Activated CD4-positive, alpha-beta T cell treated with anti-CD3 and anti-CD28 coated beads, Interleukin-2, amount 50 U/mL, for 48 hours (primary cell): ENCODE measurements around the gene IDUA.
A peak's percentile ranks its signal among the peaks of the same experiment; 100 is the strongest.

Experiments used
- DNase-seq, 2 experiments: peaks; one replicate each; pipeline ENCODE4 v3.0.0-alpha.2; 2020

The IDUA gene

DNA sequence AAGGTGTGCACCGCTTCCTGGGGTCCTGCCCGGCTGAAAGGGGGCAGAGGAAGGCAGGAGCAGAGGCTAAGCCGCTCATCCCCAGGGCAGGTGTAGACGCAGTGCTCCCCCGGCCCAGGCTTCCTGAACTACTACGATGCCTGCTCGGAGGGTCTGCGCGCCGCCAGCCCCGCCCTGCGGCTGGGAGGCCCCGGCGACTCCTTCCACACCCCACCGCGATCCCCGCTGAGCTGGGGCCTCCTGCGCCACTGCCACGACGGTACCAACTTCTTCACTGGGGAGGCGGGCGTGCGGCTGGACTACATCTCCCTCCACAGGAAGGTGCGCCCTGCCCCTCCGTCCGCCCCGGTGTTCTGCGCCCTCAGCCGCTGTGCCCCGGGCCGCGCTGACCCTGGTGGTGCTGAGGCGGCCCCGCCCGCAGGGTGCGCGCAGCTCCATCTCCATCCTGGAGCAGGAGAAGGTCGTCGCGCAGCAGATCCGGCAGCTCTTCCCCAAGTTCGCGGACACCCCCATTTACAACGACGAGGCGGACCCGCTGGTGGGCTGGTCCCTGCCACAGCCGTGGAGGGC lies 14.8 kb downstream of the IDUA start:
- DNase-seq = no peak

DNA sequence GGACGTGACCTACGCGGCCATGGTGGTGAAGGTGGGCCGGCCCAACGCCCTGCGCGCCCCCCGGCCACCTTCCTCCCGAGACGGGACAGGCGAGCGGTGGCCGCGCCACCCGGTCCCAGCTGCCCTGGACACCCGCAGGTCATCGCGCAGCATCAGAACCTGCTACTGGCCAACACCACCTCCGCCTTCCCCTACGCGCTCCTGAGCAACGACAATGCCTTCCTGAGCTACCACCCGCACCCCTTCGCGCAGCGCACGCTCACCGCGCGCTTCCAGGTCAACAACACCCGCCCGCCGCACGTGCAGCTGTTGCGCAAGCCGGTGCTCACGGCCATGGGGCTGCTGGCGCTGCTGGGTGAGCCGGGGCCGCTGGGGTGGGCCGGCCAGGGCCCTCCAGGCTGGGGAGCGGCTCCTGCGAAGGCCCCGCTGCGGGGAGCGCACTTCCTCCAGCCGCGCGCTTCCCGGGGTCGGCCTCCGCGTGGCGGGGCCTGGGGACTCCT lies 15.3 kb downstream of the IDUA start:
- no peak for DNase-seq

DNA sequence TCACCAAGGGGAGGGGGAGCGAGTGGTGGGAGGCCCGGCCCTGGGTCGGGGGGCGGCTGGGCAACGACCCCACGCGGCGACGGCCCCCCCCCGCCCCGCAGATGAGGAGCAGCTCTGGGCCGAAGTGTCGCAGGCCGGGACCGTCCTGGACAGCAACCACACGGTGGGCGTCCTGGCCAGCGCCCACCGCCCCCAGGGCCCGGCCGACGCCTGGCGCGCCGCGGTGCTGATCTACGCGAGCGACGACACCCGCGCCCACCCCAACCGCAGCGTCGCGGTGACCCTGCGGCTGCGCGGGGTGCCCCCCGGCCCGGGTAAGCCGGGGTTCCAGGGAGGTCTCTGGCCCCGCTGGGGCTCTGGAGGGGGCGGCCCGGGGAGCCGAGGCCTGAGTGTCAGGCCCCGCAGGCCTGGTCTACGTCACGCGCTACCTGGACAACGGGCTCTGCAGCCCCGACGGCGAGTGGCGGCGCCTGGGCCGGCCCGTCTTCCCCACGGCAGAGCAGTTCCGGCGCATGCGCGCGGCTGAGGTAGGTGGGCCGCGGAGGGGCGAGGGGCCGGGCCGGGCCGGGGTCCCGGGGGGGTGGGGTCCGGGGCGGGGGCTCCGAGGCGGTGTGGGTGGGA lies 15.9 kb downstream of the IDUA start:
- no peak for DNase-seq

DNA sequence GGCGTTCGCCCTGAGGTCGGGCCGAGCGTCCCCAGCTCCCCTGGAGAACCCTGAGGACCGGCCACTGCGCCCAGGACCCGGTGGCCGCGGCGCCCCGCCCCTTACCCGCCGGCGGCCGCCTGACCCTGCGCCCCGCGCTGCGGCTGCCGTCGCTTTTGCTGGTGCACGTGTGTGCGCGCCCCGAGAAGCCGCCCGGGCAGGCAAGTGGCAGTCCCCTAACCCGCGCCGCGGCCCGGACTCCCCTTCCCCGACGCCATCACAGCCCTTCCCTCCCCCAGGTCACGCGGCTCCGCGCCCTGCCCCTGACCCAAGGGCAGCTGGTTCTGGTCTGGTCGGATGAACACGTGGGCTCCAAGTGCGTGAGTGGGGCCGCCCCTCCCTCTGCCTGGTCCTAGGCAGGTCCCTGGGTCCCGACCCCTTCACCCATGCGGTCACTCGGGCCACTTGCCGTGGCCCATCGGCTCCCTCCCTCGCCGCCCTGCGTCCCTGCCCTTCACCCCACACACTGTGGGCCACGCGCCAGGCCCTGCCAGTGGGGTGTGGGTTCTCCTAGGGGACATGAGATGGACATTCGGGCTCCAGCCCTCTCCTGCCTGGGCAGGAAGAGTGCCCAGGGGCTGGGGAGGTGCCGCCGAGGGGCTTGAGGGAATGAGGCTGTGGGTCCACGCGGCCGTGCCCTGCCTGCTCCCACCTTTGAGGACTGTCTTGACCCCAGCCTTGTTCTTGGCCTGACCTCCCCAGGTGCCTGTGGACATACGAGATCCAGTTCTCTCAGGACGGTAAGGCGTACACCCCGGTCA lies 16.6 kb downstream of the IDUA start:
- DNase-seq = no peak

DNA sequence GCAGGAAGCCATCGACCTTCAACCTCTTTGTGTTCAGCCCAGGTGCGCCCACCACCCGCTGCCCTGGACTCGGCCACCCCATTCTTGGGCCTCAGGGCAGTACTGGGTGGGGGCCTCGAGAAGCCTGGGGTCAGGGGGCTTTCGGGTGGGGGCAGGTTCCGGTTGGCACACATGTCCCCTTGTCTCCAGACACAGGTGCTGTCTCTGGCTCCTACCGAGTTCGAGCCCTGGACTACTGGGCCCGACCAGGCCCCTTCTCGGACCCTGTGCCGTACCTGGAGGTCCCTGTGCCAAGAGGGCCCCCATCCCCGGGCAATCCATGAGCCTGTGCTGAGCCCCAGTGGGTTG lies 17.2 kb downstream of the IDUA start:
- DNase-seq = no peak

DNA sequence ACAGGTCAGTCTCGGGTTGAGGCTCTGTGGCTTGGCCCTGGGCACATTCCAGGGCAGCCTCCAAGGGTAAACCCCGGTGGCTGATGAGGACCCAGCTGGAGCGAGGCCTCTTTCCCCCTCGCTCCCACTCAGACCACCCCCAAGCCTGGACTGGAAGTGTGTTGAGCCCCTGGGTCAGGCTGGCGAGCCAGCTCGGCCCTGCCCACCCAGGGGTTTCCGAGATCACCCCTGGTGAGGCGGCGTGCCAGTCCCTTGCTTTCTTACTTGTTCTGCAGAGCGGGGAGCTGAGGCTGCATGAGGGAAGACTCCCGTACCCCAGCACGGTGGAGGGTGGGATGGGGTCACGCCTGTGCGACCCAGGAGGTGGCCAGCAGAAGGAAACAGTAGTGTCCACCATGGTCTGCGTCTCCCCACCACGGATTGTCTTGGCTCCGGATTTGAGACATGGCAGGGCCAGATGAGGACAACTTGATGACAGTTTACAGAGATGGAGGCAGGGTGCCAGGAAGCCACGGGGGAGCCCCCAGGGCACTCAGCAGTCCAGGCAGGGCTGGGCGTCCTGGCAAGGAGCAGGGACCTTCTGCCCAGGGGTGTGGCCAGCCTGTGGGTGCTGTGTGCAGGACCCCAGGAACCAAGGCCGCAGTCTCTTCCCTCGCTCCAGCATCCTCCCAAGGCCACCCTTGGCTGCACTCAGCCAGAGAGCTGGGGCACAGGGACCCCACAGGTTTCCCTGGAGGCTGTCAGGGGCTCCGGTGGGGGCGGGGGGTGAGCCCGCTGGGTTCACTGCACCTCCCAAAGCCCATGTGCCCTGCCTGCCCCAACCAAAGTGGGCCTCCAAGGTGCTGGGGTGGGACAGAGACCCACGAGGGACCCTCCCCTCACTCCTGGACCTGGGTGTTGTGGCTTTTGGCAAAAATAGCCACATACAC lies 18.0 kb downstream of the IDUA start:
- no peak for DNase-seq

DNA sequence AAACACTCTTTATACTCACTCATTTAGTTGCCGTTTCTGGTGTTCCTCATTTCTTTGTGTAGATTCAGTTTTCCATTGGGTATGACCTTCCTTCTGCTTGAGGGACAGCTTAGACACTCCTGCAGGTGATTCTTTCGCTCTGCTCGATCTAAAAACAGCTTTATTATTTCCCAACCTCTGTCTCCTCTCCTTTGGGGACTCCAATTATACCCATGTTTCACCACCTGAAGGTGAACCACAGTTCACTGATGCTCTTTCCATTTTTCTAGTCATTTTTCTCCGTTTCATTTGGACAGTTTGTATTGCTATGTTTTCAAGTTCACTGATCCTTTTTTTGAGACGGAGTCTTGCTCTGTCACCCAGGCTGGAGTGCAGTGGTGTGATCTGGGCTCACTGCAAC lies 20.0 kb downstream of the IDUA start:
- no peak for DNase-seq

DNA sequence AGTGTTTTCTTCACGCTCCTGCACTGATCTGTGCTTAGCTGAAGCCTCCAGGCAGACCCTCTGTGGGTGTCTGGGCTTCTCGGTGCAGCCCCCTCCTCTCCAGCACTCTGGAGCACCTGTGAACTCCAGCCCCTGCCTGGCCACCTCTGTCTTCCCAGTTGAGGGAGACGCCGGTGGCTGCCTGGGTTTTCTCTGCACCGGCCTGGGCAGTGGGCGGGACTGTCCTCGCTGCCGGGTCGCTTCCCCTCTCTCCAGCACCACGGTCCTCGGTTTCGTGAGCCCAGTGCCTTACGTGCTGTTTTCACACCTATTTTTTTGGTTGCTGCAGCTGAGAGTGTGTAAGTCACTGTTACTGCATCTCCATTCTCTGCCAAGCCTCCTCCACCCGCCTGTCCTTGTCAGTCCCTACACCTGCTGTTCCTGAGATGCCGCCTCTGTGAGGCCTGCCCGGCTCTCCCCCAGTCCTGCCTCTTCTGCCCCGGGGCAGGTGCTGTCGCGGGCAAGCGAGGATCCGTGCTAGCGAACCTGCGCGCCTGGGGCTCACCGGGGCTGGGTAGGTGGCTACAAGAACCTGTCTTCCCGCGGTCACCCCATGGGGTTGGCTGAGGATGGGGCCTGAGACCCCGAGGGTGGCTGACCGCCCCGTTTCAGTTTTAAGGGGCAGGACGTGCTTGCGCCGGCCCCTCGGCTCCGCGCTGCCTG lies 22.1 kb downstream of the IDUA start:
- DNase-seq = peak; percentile 20 to 39

DNA sequence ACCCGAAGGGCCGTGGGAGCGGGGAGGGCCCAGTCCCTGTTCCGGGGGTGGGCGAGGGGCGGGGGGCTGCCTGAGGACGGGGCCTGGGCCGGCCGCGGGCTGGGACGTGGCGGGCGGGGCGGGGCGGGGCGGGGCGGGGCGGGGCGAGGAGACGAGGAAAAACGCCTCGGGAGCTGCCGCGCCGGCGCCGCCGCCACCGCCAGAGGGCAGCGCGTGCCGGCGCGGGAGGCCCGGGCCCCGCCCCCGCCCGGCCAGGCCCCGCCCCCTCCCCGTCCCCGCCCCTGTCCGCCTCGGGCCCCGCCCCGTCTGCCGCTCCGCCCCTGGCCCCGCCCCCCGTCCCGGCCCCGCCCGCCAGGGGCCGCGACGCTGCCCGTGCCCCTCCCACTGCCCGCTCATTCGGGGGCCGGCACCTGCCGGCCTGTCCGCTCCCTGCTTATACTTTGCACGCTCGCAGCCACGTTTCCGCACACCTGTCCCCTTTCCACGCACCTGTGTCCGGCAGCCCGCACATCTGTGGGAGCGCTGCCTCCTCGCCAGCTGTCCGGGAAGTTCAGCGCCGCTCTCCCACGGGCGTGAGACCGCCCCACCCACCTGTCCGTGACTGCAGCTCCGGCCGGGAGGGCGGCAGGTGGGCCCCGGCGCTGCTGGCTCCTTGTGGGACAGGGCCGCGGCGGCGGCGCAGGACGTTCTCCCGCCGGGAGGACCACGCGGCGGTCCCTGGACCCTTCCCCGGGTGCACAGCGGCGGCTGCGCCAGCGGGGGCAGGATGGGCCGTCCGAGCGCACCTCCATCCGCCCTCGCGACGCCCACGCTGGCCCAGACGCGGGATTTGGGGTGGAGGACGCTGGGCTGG lies 22.9 kb downstream of the IDUA start:
- DNase-seq = peak; percentile 63 to 65

DNA sequence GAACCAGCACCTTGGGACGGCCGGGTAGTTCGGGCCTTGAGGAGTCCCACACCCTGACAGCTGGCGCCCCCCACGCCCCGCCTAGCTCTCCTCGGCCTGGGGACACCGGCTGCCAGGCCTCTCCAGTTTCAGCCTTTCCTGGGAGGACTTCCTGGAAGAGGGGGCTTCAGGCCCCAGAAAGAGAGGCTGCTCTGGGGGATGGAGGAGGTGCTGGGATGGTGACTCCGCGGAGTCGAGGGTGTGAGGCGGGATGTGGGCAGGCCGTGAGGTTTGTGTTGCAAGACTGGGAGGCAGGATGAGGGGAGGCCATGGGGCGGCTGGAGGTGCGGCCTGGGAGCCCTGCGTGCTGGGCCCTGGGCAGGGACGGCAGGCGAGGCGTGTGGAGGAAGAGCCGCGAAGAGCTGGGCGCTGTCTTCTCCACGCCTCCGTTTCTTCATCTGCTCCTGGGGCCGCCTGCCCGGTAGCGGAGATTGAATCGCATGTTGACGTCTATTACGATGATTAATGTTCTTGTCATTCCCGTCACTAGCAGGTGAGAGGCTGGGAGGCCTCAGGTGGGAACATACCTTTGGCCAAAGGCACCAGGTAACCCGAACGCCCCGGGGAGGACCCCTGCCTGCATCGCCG lies 23.7 kb downstream of the IDUA start:
- DNase-seq = peak; percentile 75 to 80

DNA sequence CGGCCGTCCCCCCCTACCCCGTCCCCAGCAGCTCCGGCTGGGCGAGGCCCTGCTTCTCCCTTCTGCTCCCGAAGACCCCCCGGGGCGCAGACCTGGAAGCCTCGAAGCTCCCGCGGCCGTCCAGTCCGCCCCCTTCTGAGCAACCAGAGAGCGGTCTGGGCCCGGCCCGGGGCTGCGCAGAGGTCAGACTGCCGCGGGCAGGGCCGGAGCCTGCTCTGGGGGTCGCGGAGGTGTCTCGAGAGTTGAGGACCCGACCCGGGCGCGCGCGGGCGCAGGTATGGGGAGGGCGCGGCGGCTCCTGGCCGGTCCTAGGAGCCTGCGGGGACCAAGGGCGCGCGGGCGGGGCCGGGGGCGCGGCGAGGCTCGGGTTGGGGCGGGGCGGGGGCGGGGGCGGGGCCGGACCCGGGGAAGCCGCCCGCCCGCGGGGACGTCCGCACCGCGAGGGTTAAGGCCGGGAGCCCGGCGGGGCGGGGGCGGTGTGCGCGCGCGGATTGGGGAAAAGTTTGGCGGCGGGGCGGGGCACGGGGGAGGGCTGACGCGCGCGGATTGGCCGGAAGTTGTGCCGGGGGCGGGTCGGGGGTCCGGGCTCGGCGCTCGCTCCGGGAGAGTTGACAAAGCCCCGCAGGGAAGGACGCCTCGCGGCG lies 24.3 kb downstream of the IDUA start, which contains the start of gene FGFRL1:
FGFRL1 (plus strand) TSS at position 605 of the 644 bp plus-strand sequence. CDS start 860 bp downstream, outside the sequence.
- DNase-seq = peak; percentile 95

DNA sequence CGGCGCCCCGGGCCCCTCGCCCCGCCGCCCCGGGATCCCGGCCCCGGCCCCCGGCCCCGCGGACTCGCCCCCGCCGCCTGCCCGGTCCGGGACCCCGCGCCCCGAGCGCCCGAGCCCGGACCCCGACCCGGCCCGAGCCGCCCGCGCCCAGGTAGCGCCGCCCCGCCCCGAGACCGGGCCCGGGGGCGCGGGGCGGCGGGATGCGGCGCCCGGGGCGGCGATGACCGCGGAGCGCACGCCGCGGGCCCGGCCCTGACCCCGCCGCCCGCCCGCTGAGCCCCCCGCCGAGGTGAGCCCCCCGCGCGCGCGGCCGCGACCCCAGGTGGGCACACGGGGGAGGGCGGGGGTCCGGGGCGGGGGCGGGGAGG lies 24.8 kb downstream of the IDUA start:
- DNase-seq = no peak

DNA sequence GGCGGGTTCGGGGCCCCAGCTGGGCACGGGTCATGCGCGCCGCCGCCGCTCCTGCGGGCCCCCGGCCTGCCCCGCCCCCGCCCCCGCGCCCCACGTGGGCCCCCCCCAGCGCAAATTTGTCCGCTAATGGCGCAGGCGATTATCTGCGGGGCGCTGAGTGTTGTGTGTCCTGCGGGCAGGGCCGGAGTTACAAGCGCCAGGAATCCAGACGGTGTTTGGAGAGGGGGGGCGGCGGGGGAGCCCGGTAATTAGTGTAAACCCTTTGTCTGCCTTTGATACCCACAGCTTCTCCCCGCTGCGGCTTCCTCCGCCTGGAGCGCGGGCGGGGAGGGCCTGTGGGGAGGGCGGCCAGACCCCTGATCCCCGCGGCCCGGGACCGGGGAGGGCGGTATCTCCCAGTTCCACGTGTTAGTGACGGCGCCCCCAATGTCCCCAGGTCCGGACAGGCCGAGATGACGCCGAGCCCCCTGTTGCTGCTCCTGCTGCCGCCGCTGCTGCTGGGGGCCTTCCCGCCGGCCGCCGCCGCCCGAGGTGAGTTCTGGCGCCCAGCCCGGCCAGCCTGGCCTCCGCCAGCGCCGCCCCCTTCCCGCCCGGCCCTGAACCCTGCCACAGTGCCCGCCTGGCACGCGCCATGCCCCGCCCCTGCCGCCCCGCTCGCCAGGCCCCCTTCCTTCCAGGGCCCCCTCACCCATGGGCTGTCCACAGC lies 25.3 kb downstream of the IDUA start:
- peak; percentile 30 to 35 for DNase-seq

DNA sequence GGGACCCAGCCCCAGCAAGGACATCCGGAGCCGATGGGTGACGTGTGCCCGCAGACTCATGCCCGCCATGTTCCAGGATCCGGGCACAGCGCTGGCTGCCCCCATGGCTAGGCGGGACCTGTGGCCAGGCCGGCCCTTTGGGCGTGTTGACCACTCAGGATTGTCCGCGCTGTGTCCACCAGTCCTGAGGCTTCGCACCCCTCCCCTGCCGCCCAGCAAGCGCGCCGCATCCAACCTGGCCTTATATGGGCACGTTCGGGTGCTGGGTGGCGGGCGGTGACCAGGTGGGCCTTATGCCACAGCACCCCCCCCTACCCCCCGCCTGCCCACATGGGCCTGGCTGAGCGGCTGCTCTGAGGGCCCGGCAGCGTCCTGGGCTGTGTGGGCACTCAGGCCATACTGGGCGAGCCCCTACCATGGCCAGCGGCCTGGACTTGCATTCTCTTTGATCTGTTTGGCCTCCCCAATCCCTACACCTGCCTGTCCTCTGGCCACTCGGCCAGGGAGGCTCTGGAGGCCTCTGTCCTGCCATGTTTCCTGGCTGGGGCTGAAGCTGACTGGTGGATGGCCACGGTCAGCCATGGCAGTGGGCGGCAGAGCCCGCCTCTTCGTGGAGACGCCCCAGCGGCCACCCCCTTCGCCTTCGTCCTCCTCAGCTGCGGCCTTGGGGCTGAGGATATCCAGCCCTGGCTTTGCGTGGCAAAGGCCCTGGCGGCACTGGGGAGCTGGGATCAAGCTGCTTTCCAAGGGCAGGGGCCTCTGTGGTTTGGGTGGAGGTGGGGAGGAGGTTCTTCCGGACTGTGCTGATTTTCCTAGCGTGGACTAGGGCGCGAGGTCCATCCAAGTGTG lies 26.6 kb downstream of the IDUA start:
- DNase-seq = no peak

DNA sequence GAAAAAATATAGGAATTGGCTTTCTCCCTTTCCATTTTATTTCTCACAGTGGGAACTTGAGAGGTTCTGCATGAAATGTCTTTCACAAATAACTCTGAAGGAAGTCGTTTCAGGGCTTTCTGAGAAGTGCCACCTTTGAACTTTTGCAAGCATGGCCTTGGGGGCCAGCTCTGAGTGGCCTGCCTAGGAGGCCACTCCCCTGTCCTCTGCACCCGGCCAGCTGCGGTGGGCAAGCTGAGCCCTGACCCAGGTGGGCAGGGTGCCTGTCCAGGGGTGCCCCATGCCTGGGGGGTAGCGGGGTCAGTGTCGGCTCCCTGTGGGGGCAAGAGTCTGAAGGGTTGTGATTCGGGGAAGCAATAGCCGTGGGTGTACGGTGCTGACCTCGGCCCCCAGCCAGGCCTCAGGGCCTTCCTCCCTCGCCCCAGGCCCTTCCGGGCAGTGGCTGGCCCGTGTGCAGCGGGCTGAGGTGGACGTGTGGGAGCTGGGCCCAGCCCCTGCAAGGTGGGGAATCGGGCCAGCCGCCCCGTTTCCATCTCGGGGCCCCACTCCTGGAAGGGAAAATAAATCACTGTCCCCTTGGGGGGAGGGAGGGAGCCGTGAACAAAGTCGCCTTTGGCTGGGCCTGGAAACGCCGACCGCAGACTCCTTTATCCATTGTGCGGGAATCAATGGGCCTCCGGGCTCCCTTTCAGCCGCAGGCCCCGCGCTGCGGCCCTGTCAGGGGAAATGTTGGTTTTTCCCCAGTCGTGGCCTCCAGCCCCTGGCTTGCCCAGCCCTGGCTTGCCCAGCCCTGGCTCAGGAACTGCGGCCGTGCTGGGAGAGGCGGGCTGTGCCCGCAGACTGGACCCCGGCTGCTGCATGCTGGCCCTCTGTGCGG lies 27.7 kb downstream of the IDUA start:
- DNase-seq = no peak

DNA sequence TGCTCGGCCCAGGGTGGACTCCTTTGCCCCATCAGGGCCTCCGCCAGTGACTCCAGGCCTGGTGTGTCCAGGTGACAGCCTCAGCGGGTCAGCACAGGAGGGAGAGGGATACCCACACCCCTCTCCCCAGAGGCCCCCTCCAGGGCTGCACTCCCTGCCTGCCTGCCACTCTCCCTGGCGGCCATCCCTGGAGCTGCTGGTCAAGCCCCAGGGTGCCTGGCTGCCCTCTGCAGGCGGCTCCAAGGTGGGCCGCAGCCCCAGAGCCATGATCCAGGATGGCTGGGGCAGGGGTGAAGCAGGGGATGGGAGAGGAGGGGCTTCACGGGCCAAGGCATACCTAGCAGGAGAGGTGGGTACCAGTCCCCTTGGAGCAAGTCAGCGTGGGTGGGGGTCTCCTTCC lies 28.3 kb downstream of the IDUA start:
- no peak for DNase-seq

DNA sequence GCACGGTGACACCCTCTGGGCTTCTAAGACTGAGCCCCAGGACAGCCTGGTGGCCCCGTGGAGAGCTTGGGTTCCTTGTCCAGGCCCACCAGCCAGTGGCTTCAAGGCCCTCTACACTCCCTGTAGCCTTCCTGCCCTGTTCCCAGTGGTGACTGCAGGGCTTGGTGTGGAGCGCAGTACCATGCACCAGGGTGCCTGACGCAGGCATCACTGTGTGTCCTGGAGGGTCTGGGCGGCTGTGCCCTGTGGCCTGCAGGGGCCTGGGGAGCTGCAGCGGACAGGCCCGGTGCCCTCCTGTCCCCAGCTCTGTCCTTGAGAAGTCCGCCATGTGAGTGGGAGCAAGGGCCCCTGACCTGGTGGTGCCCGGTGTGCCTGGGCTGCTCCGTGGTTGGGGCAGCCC lies 28.9 kb downstream of the IDUA start:
- DNase-seq = no peak

DNA sequence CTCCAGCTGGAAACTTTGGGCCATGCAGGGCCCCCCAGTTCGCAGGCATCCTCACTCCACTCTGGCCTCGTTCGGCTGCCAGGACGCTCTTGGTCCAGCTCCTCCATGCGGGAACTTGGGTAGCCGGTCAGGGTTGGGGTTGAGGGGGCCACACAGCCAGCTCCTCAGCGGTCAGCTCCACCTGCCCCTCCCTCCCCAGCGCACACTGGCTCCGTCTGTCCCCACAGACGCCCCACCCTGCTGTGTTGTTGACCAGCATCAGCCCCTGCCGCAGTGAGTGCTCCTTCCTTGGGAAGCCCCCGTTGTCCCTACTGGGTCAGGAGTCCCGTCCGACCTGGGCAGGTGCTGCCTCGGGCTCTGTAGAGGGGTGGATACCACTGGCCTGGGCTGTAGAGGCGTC lies 30.4 kb downstream of the IDUA start:
- no peak for DNase-seq
